RWPE2 (cell line): ENCODE measurements around the gene CDH4.

Experiments used
- ATAC-seq: fragments of 200-7000 bp; cut with Tn5 transposase; 3 replicates; pipeline ENCODE4 v1.9.1; 2021; ENCODE audit warnings: low read depth
- DNase-seq: peaks from one replicate; pipeline ENCODE4 v3.0.0-alpha.2; 2020; ENCODE audit warnings: low spot score
- H3K27ac ChIP-seq: fragments of 450-650 bp; 2 replicates; pipeline ENCODE4 v1.5.1; 2017; ENCODE audit warnings: mild to moderate bottlenecking; ENCODE audit not compliant: poor library complexity, severe bottlenecking
- H3K27me3 ChIP-seq: fragments of 250-450 bp; sonication (Bioruptor Pico); 2 replicates; pipeline ENCODE4 v1.5.1; 2021; ENCODE audit warnings: mild to moderate bottlenecking, moderate library complexity; ENCODE audit not compliant: insufficient read depth, poor library complexity, severe bottlenecking
- H3K36me3 ChIP-seq: fragments of 250-450 bp; sonication (Bioruptor Pico); 2 replicates; pipeline ENCODE4 v1.5.1; 2020; ENCODE audit warnings: low read depth, mild to moderate bottlenecking, moderate library complexity
- H3K4me1 ChIP-seq: fragments of 250-450 bp; sonication (Bioruptor Pico); 2 replicates; pipeline ENCODE4 v1.5.1; 2021; ENCODE audit warnings: mild to moderate bottlenecking, moderate library complexity; ENCODE audit not compliant: insufficient read depth, poor library complexity, severe bottlenecking
- H3K4me3 ChIP-seq: fragments of 250-450 bp; sonication (Bioruptor Pico); 2 replicates; pipeline ENCODE4 v1.5.1; 2021; ENCODE audit warnings: mild to moderate bottlenecking, moderate library complexity; ENCODE audit not compliant: severe bottlenecking
- H3K9me3 ChIP-seq: fragments of 250-450 bp; sonication (Bioruptor Pico); 2 replicates; pipeline ENCODE4 v1.5.1; 2021; ENCODE audit warnings: mild to moderate bottlenecking, moderate library complexity; ENCODE audit not compliant: severe bottlenecking
- TF ChIP-seq, protein P1 (sequence below): fragments of 450-650 bp; IDR thresholded peaks from one replicate; pipeline ENCODE4 v1.5.1; 2017; ENCODE audit warnings: mild to moderate bottlenecking, moderate library complexity; ENCODE audit not compliant: poor library complexity, severe bottlenecking

CDH4 gene

GRCh38 chr20:61949363-61949713 is 697.3 kb downstream of the CDH4 start:
- no peak overlapping the region for H3K27ac ChIP-seq
- TF ChIP-seq, protein P1, sequence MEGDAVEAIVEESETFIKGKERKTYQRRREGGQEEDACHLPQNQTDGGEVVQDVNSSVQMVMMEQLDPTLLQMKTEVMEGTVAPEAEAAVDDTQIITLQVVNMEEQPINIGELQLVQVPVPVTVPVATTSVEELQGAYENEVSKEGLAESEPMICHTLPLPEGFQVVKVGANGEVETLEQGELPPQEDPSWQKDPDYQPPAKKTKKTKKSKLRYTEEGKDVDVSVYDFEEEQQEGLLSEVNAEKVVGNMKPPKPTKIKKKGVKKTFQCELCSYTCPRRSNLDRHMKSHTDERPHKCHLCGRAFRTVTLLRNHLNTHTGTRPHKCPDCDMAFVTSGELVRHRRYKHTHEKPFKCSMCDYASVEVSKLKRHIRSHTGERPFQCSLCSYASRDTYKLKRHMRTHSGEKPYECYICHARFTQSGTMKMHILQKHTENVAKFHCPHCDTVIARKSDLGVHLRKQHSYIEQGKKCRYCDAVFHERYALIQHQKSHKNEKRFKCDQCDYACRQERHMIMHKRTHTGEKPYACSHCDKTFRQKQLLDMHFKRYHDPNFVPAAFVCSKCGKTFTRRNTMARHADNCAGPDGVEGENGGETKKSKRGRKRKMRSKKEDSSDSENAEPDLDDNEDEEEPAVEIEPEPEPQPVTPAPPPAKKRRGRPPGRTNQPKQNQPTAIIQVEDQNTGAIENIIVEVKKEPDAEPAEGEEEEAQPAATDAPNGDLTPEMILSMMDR = no peak
- ATAC-seq = peak; percentile 17

DNA sequence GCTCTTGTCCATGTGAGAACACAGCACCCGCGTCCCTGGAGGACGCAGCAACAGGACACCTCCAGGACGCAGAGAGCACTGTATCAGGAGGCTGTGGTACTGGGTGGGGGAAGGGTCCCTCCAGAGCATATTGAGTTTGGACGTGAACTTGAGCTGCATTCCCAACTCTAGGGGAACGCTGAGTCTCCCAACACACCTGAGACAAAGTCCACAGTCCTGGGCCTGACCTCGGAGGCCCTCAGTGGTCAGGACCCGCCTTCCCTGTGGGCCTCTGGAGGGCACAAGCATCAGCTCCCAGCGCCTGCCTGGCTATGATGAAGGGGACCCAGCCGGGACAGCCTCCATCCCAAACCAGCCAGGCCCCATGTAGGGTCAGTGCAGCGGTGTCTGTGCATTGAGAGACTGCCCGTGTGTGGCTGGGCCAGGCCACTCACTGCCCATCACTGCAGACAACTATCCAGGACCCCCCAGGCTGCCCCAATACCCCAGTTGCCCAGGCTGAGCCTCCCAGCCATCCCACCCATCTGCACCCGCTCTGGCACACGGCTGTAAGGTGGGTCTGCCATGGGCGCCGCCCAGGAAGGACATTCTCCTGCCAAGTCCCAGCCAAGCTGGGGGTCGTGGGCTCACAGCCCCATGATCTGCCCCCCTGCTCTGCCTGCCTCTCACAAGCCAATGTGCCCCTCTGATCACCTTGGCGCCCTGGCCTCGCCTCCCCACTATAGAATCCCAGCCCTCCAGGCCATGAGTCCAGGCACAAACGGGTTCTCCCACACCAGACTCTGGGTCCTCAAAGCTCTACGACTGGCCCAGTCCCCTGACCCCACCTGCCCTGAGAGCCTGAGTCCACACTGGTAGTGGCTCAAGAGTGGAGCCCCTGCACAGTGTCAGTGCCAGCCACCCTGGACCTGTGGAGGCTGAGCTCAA is 697.9 kb downstream of the CDH4 start:
- TF ChIP-seq, protein P1 = no peak
- DNase-seq (peak; percentile 80), ATAC-seq (peak; percentile 27)
- Histone ChIP-seq H3K36me3 (no peaks in the 10 kb centered on the region), H3K27ac (no peak overlapping the region), H3K4me3 (no peak overlapping the region), H3K4me1 (no peaks in the 10 kb centered on the region), H3K9me3 (no peaks in the 10 kb centered on the region), H3K27me3 (peaks cover 26% of the 10 kb centered on the region)

More at GRCh38 chr20:61949363-61949713, 697.3 kb downstream of the CDH4 start:
- H3K36me3 ChIP-seq = no peaks in the 10 kb centered on the region
- peak; percentile 77 for DNase-seq
- H3K9me3 ChIP-seq = no peaks in the 10 kb centered on the region
- peaks cover 19% of the 10 kb centered on the region for H3K27me3 ChIP-seq
- no peaks in the 10 kb centered on the region for H3K4me1 ChIP-seq
- no peak overlapping the region for H3K4me3 ChIP-seq

DNA sequence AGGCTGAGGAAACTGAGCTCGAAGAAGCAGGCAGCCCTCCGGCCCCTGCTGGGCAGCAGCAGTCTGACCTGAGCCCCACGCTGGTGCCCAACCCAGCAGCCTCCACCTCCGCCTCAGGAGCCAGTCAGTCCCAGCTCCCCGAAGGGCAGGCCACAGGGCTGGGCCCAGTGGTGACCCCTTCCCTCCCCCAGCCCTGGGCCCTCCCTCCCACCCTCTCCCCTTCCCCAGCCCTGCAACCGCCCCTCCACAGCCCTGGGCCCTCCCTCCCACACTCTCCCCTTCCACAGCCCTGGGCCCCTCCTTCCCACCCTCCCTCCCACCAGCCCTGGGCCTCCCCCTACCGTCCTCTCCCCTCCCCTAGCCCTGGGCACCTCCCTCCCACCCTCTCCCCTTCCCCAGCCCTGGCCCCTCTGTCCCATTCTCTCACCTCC is 698.6 kb downstream of the CDH4 start:
- Histone ChIP-seq H3K27me3 (peaks cover 32% of the 10 kb centered on the region), H3K36me3 (no peaks in the 10 kb centered on the region), H3K27ac (no peak overlapping the region), H3K9me3 (no peaks in the 10 kb centered on the region), H3K4me1 (no peaks in the 10 kb centered on the region), H3K4me3 (no peak overlapping the region)
- peak; percentile 81 for DNase-seq
- peak; percentile 32 for ATAC-seq
- TF ChIP-seq, protein P1 = no peak

DNA sequence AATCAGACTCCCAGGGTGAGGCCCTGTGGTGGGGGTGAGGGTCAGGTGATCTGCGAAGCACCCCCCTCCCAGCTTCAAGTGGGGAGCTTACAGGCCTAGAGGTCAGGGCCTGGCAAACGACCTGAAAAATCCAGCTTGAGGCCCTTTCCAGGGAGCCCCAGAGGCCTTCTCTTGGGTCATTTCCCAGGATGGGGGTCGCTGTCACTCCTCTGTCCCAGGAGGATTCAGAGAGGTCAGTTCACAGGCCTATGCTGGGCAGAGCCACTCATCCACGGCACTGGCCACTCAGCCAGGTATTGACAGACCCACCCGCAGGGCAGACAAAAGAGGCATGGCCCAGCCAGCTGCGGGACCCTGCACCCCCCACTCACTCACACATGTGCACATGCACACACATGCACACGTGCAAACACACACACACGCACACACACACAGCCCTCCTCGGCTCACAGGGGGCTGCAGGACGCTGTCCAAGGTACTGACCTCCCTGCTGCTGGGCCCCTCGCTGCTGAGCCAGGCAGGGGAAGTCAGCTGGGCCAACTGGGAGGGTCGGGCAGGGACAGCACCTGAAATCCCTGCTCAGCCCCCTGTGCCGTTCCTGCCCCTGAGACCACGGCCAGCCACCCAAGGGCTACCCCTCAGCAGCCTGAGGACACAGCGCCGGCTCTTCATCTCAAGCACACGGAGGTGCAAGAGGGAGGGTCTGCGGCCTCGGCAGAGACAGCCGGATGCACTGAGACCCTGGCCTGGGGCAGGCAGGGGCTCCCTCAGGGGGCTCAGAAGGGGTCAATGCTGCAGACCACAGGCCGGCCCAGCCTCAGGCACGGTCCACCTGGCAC is 699.9 kb downstream of the CDH4 start:
- ATAC-seq (no peak), DNase-seq (peak; percentile 81)
- no peaks in the 10 kb centered on the region for H3K36me3 ChIP-seq
- H3K4me3 ChIP-seq = no peak overlapping the region
- H3K27ac ChIP-seq = no peak overlapping the region
- peaks cover 45% of the 10 kb centered on the region for H3K27me3 ChIP-seq
- TF ChIP-seq, protein P1 = no peak
- H3K4me1 ChIP-seq = no peaks in the 10 kb centered on the region
- no peaks in the 10 kb centered on the region for H3K9me3 ChIP-seq
